Nephron (organoid): ENCODE data around the gene RBFOX1.

Experiments used
- H3K27ac Mint-ChIP-seq, 3 experiments: 2 replicates each; pipeline ENCODE4 v1.8.0; 2020; ENCODE audit warnings: mixed read lengths in 3 of 3, mild to moderate bottlenecking in 2 of 3, moderate library complexity in 1 of 3
- H3K27me3 Mint-ChIP-seq: 2 replicates; pipeline ENCODE4 v1.8.0; 2021; ENCODE audit warnings: low read depth, mild to moderate bottlenecking, moderate library complexity, mixed read lengths
- H3K36me3 Mint-ChIP-seq: 2 replicates; pipeline ENCODE4 v1.8.0; 2020; ENCODE audit warnings: low read depth, mixed read lengths
- H3K4me1 Mint-ChIP-seq: 2 replicates; pipeline ENCODE4 v1.8.0; 2020; ENCODE audit warnings: mixed read lengths
- H3K4me3 Mint-ChIP-seq, 3 experiments: 2 replicates each; pipeline ENCODE4 v1.8.0; 2020; ENCODE audit warnings: mild to moderate bottlenecking in 3 of 3, mixed read lengths in 3 of 3, moderate library complexity in 2 of 3
- H3K9me3 Mint-ChIP-seq: 2 replicates; pipeline ENCODE4 v1.8.0; 2020; ENCODE audit warnings: mixed read lengths
- CTCF ChIP-seq, 3 experiments: fragments of 200-600 bp; sonication (generic); IDR thresholded peaks; one replicate each; pipeline ENCODE4 v1.5.0; 2021; ENCODE audit warnings: antibody characterized with exemption in 3 of 3; ENCODE audit not compliant: unreplicated experiment in 3 of 3

The RBFOX1 gene

GRCh38 chr16:7577588-7577987 is 244.9 kb downstream of the RBFOX1 start:
- H3K27ac Mint-ChIP-seq: no peak overlapping the region
- peaks cover 4% of the 10 kb centered on the region for H3K9me3 Mint-ChIP-seq
- peaks cover 2% of the 10 kb centered on the region for H3K4me1 Mint-ChIP-seq
- no peak for TF ChIP-seq CTCF (IDR thresholded peaks at IDR 0.05; ENCODE audit: unreplicated experiment in 3 of 3)
- no peak overlapping the region for H3K4me3 Mint-ChIP-seq
- H3K36me3 Mint-ChIP-seq: no peaks in the 10 kb centered on the region
- H3K27me3 Mint-ChIP-seq: no peaks in the 10 kb centered on the region

GRCh38 chr16:7579454-7579853 is 246.8 kb downstream of the RBFOX1 start:
- H3K4me1 Mint-ChIP-seq: peaks cover 11% of the 10 kb centered on the region

GRCh38 chr16:7581175-7581574 is 248.5 kb downstream of the RBFOX1 start:
- H3K27ac Mint-ChIP-seq: no peak overlapping the region
- no peak for TF ChIP-seq CTCF (IDR thresholded peaks at IDR 0.05; ENCODE audit: unreplicated experiment in 3 of 3)
- peaks cover 27% of the 10 kb centered on the region for H3K4me1 Mint-ChIP-seq
- peaks cover 3% of the 10 kb centered on the region for H3K36me3 Mint-ChIP-seq
- H3K27me3 Mint-ChIP-seq: no peaks in the 10 kb centered on the region
- H3K4me3 Mint-ChIP-seq: no peak overlapping the region
- H3K9me3 Mint-ChIP-seq: peaks cover 4% of the 10 kb centered on the region

More at GRCh38 chr16:7579454-7579853, 246.8 kb downstream of the RBFOX1 start:
- H3K4me3 Mint-ChIP-seq: no peak overlapping the region
- H3K27ac Mint-ChIP-seq: no peak overlapping the region
- no peak for TF ChIP-seq CTCF (IDR thresholded peaks at IDR 0.05; ENCODE audit: unreplicated experiment in 3 of 3)
- peaks cover 4% of the 10 kb centered on the region for H3K9me3 Mint-ChIP-seq
- no peaks in the 10 kb centered on the region for H3K27me3 Mint-ChIP-seq
- H3K36me3 Mint-ChIP-seq: peaks cover 1% of the 10 kb centered on the region

GRCh38 chr16:7583396-7583795 is 250.8 kb downstream of the RBFOX1 start:
- H3K36me3 Mint-ChIP-seq: peaks cover 3% of the 10 kb centered on the region
- peaks cover 4% of the 10 kb centered on the region for H3K9me3 Mint-ChIP-seq
- TF ChIP-seq CTCF (IDR thresholded peaks at IDR 0.05; ENCODE audit: unreplicated experiment in 3 of 3): no peak
- no peak overlapping the region for H3K27ac Mint-ChIP-seq
- peaks cover 27% of the 10 kb centered on the region for H3K4me1 Mint-ChIP-seq
- H3K27me3 Mint-ChIP-seq: no peaks in the 10 kb centered on the region
- no peak overlapping the region for H3K4me3 Mint-ChIP-seq

GRCh38 chr16:7584561-7584960 is 251.9 kb downstream of the RBFOX1 start:
- Mint-ChIP-seq H3K4me3 (no peak overlapping the region), H3K36me3 (peaks cover 3% of the 10 kb centered on the region), H3K9me3 (peaks cover under 1% of the 10 kb centered on the region), H3K4me1 (peaks cover 27% of the 10 kb centered on the region), H3K27ac (no peak overlapping the region), H3K27me3 (no peaks in the 10 kb centered on the region)
- no peak for TF ChIP-seq CTCF (IDR thresholded peaks at IDR 0.05; ENCODE audit: unreplicated experiment in 3 of 3)

GRCh38 chr16:7585705-7586104 is 253.1 kb downstream of the RBFOX1 start:
- H3K36me3 Mint-ChIP-seq: peaks cover 3% of the 10 kb centered on the region
- no peak for TF ChIP-seq CTCF (IDR thresholded peaks at IDR 0.05; ENCODE audit: unreplicated experiment in 3 of 3)

More at GRCh38 chr16:7585705-7586104, 253.1 kb downstream of the RBFOX1 start:
- Mint-ChIP-seq H3K27me3 (no peaks in the 10 kb centered on the region), H3K9me3 (no peaks in the 10 kb centered on the region), H3K4me1 (peaks cover 27% of the 10 kb centered on the region), H3K4me3 (no peak overlapping the region), H3K27ac (no peak overlapping the region)
